Measurements from ENCODE around the gene NR2E1. TPM values are rescaled to one million over a fixed set of nuclear protein-coding genes. Genes with fewer than 3 reads are reported as not detected.
A peak's percentile ranks its signal among the peaks of the same experiment; 100 is the strongest.

Gene NR2E1
- total RNA-seq, 2 donors from 2014 or later = not detected

DNA sequence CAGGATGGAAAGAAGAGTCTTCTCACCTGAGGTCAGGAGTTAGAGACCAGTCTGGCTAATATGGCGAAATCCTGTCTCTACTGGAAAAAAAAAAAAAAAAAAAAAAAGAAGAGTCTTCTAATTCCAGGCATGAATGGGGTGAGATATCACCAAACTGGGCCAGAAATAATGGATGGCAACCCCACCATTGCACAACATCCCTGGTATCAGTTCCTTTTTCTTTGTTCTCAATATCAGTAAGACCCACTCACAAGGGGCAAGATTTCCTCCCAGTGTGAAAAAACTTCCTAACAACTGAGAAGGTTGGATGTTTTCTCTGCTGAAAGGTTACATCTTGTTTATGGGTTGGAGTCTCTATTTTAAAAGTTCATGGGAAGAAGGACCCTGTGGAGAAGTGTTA is 23.6 kb upstream of the NR2E1 start:
- ATAC-seq (no peak), DNase-seq (no peak)
- intact Hi-C loops (cut with DNase I, micrococcal nuclease) = no loop called here

GRCh38 chr6:108145639-108146038 is 20.2 kb upstream of the NR2E1 start:
- intact Hi-C loops (cut with DNase I, micrococcal nuclease) = no loop called here
- ATAC-seq (no peak), DNase-seq (no peak)

- DNase-seq (no peak), ATAC-seq (no peak)
- intact Hi-C loops (cut with DNase I, micrococcal nuclease) = no loop called here
Measured at GRCh38 chr6:108152446-108152845, 13.4 kb upstream of the NR2E1 start.

- intact Hi-C loops (cut with DNase I, micrococcal nuclease) = no loop called here
- no peak for ATAC-seq
- DNase-seq = no peak
Measured at GRCh38 chr6:108156180-108156937, 9.5 kb upstream of the NR2E1 start.

DNA sequence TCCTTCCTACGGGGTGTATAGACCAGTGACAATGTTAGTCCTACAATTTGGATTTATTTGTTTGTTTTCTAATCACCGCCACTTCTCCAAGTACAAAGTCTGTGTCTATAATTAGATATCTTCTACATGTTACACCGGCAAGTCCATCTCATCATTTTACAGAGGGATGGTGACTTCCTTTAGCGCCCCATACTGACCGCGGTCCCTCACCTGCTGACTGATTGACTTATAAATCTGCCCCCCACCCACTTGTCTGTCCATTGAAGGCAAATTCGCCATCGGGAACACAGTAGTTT is 8.9 kb upstream of the NR2E1 start:
- DNase-seq (no peak), ATAC-seq (no peak)
- intact Hi-C loops (cut with DNase I, micrococcal nuclease) = no loop called here

- DNase-seq (no peak), ATAC-seq (peak; percentile 30)
- intact Hi-C loops (cut with DNase I, micrococcal nuclease) = no loop called here
Measured at GRCh38 chr6:108157234-108157980, 8.4 kb upstream of the NR2E1 start.

- no peak for DNase-seq
- intact Hi-C loops (cut with DNase I, micrococcal nuclease) = no loop called here
Measured at GRCh38 chr6:108157981-108158525, 7.8 kb upstream of the NR2E1 start.

DNA sequence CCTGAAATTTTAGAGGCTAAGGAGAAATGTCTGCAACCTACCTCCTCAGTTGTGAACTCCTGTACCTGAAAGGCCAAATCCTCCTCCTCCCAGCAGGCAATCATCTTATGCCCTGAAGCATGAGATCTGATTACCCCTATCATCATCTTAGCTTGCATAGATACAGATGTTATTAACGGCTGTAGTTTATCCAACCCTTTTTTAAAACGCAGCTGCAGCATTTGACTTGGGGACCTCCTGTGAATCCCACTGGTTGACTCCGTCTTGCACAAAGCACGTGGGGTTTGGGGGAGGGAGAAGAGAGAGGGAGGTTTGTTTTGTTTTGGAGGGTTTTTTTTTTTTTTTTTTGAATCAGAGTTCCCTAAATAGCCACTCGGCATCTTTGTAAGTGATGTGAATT is 5.8 kb upstream of the NR2E1 start:
- no peak for DNase-seq
- ATAC-seq = no peak
- intact Hi-C loops (cut with DNase I, micrococcal nuclease) = no loop called here

More at GRCh38 chr6:108157981-108158525, 7.8 kb upstream of the NR2E1 start:
- ATAC-seq = no peak

DNA sequence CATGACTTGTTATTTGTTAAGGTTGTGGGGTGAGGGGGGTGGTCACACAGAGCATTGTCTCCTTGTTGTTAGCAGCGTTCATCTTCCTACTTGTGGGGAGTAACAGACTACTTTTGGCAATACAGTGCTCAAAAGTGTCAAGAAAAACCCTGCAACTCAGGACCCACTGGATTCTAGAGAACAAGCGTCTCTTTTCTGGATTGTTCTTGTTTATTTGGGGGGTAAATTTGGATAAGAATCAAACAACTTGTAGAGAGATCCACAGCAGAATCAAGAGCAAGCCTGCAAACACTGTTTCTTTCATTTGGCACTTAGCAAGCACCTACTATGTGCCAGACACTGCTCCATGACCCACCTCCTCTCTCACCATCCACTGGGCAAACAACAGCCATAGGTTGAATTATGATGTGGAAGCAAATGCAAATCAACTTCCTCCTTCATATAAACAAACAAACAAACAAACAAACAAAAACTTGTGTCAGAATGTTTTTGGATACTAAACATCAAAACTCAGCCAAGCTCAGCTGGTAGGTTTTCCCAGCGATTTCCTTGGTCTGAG is 4.0 kb upstream of the NR2E1 start:
- ATAC-seq (no peak), DNase-seq (no peak)
- intact Hi-C loops (cut with DNase I, micrococcal nuclease) = no loop called here

DNA sequence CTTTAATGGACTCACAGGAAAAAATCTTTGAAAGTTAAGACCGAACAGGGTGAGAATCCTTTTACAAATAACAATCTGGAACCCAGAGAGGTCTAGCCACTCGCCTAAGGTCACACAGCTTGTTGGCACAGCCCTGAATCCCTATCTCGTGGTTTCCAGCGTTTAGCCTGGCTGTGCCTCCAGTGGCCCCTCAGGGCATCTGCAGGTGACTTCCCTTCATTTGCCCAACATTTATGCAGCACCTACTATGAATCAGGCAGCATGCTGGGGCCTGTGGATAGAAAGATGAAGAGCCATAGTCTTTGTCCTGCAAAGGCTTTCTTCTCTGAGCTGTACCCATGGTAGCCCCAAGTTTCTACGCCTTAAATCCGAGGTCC is 2.6 kb upstream of the NR2E1 start:
- no peak for ATAC-seq
- DNase-seq = no peak
- intact Hi-C loops (cut with DNase I, micrococcal nuclease) = no loop called here

DNA sequence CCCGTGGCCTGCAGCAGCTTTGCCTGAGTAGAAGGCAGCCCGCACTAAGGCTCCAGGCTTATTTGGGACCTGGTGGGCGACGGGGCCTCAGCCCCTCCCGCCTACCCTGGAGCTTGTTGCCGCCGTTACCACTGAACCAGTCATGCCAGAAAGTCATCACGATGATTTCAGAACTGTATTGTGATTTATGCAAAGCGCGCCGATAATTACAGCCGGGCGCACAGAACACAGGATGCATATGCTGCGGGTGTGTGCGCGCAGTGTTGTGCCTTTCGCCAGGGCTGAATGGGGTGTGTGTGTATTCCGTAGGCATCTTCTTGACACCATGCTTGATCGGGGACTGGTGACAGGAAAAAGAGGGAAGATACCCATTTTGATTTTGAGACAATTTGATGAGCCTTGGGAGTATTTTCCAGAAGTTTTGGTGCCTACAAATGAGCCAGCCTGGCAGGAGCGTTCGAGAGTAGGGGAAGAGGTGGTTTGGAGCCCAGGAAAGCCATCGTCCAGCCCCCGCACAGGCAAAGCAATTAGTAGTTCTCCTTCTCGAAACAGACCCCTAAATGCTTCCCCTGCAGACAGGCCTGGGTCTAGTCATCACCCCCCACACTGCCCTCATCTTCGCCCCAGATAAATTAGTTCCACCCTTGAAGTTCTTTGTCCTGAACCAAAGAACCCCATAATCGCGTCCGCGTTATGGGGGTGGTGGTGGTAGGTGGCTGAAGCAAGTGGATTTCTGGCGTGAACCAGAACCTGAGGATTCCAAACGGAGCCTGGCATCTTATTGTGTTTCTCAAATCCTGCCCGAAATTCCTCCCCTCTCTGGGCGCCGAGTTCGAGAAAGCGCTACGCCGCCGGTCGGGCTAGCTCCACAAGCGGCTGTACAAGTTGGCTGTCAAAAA is 1.9 kb upstream of the NR2E1 start:
- DNase-seq (no peak), ATAC-seq (no peak)
- intact Hi-C loops (cut with DNase I, micrococcal nuclease) = no loop called here

- intact Hi-C loops (cut with DNase I, micrococcal nuclease) = no loop called here
- ATAC-seq (no peak), DNase-seq (no peak)
Measured at GRCh38 chr6:108164543-108164814, 1.3 kb upstream of the NR2E1 start.

- no peak for ATAC-seq
- intact Hi-C loops (cut with DNase I, micrococcal nuclease) = no loop called here
- no peak for DNase-seq
Measured at GRCh38 chr6:108164815-108165706, 761 bp upstream of the NR2E1 start.

DNA sequence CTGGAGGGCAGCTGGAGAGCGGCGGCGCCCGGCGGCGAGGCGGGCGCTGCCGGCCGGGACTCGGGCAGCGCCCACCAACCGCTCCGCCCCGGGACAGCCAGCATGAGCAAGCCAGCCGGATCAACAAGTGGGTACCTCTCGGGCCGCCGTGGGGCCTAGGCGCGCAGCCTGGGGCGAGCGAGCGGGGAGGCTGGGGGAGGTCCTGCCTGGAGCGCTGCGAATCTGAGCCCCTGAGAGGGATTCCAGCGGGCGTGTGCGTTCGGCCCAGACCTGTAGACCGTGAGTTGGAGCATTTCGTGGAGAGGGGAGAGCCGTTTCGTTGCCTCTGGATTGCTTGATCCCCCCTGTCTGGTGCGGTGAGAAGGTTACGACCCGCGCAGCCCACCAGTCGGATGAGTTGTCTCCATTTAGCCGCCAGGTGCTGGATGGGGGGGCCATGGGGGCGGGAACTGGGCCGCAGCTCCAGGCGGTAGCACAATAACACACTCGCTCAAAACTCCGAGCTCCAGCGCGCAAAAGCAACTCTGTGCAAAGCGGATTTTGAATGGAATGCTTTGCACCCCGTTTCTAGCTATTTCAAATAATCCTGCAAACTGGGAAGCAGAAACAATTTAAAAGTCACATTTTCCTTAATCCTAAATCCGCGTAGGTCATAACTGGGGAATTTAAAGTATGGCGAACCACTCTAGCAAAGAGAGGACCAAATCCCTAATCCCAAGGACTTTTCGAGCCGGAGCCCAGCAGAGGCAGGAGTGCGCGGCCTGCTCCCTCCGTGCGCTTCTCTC is 1.0 kb downstream of the NR2E1 start:
- ATAC-seq (no peak), DNase-seq (no peak)
- intact Hi-C loops (cut with DNase I, micrococcal nuclease) = no loop called here

- peak; percentile 9 for ATAC-seq
- intact Hi-C loops (cut with DNase I, micrococcal nuclease) = no loop called here
- no peak for DNase-seq
Measured at GRCh38 chr6:108167449-108168089, 1.7 kb downstream of the NR2E1 start.

DNA sequence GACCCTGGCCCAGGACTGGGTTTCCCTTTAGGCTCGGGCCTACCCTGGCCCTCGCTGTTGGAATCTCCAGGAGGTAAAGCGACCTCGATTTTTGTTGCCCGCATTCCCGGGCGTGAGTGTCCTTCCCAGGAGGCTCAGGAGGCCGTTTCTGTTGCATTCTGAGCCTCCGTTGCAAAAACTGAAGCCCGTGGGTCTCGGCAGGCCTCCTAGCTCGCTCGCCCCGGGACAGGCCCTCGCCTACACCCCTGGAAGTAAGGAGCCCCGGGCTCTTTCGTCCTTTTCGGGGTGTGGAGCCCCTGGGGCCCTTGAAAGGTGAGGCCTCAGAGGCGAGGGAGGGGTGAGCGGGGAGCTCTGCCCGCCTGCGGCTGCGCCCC is 2.3 kb downstream of the NR2E1 start:
- peak; percentile 4 for ATAC-seq
- no peak for DNase-seq
- intact Hi-C loops (cut with DNase I, micrococcal nuclease) = no loop called here

All from left colon (tissue), 2 donors.